HG03196 (cell line): ENCODE measurements around the gene HAUS3.
"Not testable (repeated sequence)": the region's sequence is repeated elsewhere in the genome, so short reads cannot be mapped to it uniquely, and the experiment has no call there.

Experiments used
- ATAC-seq: cut with Tn5 transposase; IDR thresholded peaks from one replicate; pipeline ENCODE4 v1.9.1; 2021; ENCODE audit not compliant: unreplicated experiment

Gene HAUS3

DNA sequence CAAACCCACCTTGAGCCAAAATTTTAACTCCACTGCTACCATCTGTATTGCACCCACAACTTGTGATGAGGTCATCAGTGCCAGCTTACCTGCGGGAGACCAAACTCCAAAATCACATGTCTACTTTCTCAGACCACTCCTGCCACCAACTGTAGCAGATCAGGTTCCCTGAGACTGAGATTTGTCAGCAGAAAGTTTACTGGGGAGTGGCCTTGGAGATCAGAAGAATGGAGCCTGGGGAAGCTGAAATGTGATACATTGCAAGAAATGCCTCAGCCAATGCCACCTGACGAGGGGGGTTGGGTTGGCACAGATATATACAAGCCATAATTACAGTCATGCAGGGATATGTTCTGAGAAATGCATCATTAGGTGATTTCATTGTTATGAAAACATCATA is 19.1 kb downstream of the HAUS3 start:
- ATAC-seq, result no peak

DNA sequence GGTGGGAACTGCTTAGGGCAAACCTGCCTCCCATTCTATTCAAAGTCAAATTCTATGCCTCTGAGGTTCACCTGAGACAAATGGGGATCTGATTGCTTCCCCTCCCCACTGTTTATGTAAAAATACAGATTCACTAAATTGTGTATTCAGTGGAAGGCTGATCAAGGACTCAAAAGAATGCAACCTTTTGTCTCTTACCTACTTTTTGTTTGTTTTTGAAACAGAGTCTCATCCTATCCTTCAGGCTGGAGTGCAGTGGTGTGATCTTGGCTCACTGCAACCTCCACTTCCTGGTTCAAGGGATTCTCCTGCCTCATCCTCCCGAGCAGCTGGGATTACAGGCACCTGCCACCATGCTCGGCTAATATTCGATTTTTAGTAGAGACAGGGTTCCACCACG is 20.5 kb downstream of the HAUS3 start:
- not testable (repeated sequence) for ATAC-seq

DNA sequence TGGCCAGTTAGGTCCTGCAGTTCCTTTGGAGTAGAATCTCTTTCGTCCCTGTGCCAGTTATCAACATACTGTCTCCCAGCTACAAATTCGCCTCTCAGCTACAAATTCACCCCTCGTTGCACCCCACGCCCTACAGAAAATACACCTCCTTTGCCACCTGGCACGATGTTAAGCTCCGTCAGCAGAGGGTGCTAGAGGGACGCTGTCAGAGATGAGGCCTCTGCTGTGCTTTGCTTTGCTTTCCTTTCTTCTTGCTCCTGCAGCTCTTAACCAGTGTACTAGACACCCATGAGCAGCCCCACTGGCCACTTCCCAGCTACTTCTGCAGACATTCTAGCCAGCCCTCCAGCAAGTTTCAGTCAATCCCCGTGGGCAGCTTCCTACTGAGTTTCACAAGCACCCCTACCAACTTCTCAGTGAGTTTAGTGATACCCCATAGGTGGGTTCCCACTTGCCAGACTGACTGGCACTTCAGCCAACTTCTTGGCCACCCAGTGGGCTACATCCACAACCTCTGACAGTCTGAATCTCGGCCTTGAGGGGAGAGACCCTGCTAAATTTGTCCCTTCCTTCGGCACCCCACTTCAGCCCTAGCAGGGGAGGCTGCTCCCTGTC is 21.8 kb downstream of the HAUS3 start:
- ATAC-seq, result no peak

DNA sequence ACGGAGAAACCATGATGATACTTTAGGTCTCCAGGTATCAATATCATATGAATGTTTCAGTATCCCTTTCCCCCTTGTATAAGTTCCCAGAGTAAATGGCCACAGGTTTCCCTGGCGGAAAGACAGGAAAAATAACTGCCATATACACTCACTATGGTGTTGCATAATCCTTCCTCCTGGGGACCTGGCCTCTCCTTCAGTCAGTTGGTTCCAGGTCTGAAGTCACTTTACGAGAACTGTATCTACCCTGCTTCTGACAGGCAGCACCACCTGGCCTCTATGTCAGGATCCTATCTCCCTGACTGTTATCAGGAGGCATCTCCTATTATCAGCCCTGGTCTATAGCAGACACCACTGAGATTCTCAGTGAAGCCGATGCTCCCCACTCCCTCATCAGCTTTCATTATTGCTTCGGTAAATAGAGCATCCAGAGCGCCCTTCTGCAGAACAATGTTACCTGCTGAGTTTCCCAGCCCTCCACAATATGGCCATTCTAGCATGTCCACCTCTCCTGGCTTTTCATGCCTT is 22.6 kb downstream of the HAUS3 start:
- no peak for ATAC-seq

DNA sequence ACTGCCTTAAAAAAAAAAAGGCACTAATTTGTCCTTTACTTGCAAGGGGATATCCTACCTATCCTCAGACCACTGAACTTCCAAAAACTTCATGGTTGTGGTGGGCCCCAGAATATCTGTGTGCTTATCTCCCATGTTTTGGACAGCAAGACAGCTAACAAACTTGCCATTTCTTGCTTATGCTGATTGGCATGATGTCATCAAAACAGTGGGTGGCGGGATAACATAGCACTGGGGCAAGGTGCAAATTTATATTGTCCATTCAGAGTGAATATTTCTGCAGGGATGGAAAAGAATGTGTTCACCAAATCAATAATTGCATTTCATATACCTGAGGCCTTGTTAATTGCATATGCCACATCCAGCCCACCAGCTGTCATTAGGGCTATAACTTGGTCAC is 23.5 kb downstream of the HAUS3 start:
- no peak for ATAC-seq

DNA sequence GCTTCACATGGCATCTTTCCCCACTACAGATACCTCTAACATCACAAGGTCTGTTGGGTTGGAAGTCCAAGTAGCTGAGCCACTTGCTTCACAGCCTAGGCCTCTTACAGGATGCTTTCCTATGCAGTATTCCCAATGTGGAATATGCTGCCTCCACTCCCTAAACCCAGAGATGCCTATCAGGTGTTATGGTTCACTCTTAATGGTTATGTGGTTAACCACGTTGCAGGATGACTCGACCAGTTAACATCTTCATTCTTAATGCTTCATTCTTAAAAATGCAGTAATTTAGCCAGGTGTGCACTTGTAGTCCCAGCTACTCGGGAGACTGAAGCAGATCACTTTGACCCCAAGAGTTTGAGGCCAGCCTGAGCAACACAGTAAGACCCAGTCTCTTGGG is 24.2 kb downstream of the HAUS3 start:
- no peak for ATAC-seq

DNA sequence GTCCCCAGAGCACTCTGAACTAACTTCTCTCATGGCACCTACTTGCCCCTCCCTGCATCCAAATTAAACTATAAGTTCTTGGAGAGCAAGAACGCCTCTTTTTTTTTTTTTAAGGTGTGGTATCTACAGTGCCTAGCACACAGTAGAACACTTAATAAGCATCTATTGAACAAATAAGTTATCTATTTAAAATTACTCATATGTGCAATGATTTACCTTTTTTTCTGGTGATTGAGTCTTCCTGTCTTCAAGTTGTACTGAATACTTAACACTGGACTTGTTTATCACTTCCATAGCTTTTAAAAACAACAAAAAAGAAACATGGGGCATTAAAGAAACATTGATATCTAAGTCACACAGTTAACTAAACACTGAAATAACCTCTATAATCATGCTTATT is 29.1 kb downstream of the HAUS3 start:
- ATAC-seq, result no peak

DNA sequence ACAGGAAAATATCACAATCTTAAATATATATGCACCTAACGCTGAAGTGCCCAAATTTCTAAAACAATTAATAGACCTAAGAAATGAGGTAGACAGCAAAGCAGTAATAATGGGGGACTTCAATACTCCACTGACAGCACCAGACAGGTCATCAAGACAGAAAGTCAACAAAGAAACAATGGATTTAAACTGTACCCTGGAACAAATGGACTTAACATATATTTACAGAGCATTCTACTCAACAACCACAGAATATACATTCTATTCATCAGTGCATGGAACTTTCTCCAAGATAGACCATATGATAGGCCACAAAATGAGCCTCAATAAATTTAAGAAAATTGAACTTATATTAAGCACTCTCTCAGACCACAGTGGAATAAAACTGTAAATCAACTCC is 39.1 kb downstream of the HAUS3 start:
- not testable (repeated sequence) for ATAC-seq

DNA sequence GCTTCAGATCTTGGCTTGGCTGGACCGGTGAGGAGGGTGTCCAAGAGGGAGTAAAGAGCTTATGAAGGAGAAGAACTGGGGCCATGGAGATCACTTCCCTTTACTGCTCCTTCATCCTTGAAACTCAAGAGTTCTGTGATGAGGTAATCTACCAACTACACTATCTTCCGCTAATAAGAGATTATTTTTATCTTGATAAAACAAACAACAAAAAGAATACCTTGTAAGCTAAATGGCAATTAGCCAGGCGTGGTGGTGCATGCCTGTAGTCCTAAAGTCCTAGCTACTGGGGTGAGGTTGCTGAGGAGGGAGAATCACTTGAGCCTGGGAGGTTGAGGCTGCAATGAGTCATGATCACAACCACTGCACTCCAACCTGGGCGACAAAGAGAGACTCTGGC is 47.4 kb downstream of the HAUS3 start:
- no peak for ATAC-seq

DNA sequence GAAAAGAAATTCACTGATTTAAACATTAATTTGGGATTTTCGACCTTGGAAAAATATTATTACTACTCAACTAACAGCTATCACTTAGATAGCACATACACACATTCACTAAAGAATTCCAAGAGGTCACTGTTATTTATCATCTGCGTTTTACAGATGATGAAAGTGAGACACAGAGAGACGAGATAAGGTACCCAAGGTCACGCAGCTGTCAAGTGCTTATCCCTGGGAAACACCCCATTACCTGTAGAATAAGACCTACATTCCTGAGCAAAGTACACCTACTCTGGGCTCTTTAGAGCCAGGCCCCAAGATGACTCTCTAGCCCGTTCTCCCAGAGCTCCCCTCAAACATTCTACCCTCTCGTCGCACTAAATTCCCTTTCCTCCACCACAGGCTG is 48.6 kb downstream of the HAUS3 start:
- no peak for ATAC-seq

DNA sequence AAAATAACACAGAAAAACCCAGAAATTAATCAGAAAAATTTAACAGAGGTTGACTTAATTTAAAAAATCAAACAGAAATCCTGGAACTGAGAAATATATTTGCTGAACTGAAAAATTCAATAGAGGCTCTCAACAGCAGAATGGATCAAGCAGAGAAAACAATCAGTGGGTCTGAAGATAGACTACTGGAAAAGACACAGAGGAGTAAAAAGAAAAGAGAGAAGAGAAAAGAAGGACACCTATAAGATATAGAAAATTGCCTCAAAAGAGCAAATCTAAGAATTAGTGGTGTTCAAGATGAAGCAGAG is 55.1 kb downstream of the HAUS3 start:
- no peak for ATAC-seq

DNA sequence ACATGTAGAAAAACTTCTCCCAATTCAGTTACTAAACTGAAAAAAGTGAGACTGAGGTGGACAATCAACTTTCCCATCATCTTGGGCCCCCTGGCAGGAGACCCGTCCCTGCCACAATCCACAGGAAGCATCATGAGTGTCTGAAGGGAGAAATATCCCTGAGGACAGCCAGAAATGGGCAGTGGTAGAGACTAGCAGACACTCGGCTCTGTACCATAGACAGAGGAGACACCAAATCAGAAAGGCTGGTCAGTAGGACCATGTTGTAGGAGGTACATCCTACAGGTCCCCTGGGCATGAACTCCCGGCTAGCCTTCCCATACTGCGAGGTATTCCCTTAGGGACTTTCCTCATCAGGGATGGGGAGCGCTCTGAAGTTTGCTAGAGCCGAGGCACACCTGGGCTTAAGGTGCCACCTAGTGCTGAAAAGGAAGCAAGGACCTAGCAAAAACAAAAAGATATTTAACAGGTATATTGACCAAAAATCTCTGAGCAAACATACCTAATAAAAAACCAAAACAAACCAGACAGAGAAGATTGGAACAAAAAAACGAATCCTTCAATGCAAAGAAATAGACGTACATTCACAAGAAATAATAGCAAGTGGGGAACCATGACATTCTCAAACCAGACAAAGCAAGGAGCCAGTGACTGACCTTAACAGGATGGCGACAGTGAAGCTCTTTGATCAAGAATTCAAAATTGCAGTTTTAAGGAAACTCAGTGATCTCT is 55.6 kb downstream of the HAUS3 start:
- ATAC-seq, result no peak

DNA sequence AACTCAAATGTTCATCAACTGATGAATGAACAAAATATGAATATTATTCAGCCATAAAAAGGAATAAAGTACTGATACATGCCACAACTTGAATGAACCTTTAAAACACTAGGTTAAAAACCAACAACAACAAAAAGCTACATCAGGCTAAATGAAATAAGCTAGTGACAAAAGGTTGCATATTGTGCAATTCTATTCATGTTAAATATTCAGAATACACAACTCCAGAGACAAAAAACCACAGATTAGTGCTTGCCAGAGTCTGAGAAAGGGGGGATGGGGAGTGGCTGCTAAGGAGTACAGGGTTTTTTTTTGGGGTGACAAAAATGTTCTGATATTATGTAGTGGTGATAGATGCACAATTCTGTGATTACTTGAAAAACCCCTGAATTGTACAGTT is 58.5 kb downstream of the HAUS3 start:
- ATAC-seq, result no peak

DNA sequence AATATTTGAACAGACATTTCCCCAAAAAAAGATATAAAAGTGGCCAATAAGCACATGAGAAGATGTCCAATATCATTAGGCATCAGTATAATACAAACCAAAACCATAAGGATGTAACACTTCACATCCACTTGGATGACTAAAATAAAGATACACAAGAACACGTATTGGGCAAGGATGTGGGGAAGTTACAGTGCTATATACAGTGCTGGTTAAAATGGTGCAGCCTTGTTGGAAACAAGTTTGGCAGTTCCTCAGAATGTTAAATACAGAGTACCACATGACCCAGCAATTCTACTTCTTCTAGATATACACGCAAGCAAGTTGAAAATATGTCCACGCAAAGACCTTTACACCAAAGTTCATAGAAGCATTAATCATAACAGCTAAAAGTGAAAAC is 58.9 kb downstream of the HAUS3 start:
- no peak for ATAC-seq

DNA sequence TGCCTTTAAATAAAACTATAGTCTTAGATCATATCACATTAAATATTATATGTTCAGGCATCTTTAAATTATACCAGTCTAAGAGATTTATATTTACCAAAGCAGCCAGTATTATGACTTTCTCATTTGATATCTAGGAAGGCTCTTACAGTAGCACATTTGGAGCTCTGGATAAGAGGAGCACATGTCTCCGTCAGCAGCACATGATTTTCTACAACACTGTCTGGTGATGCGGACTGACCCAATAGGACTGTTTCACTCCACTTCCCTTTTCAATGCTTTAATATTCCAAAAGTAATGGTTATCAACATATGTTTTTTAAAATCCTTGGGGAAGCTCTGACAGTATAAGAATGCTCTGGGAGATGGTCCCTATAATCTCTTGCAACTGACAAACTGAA is 61.5 kb downstream of the HAUS3 start:
- ATAC-seq, result no peak

DNA sequence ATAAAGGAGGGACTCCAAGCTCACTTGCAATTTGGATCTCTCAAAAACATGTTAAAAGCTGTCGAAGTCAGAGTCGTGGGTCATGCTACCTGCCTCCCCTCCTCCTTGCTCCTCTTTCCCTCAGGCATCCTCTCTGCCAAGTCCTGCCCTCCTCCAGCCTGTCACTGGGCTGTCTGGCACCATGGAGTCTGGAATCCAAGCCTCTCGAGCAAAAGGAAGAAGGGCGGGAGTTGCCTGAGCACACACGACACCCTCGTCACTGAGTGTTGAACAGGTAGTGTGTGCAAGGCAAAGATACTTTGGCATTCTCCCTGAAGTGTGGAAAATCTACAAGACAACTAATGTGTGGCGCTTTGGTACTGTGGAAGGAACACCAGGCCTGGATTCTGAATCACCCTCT is 62.2 kb downstream of the HAUS3 start:
- no peak for ATAC-seq

DNA sequence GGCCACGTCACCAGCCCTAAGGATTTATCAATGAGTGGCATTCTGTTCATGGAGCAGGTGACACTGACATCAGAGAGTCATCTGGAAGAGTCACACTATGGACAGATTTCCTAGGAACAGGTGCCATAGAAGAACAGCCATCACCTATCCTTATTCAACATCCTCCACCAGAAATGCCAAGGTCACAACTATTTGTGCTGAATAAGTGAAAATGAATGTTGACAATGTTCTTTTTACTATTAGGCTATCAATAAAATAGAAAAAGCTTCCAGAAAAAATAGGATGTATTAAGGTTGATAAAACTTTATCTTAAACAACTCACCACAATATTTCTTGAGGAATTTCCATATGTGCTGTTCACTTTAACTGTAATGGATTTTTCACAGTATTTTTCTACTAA is 62.9 kb downstream of the HAUS3 start:
- ATAC-seq, result no peak
